Measurements from ENCODE around the gene HEATR5A. TPM values are rescaled to one million over a fixed set of nuclear protein-coding genes. Genes with fewer than 3 reads are reported as not detected.

Gene HEATR5A
- polyA plus RNA-seq, 1 of the 3 experiments (the other 2 are of a cell fraction), result 7.1 TPM

DNA sequence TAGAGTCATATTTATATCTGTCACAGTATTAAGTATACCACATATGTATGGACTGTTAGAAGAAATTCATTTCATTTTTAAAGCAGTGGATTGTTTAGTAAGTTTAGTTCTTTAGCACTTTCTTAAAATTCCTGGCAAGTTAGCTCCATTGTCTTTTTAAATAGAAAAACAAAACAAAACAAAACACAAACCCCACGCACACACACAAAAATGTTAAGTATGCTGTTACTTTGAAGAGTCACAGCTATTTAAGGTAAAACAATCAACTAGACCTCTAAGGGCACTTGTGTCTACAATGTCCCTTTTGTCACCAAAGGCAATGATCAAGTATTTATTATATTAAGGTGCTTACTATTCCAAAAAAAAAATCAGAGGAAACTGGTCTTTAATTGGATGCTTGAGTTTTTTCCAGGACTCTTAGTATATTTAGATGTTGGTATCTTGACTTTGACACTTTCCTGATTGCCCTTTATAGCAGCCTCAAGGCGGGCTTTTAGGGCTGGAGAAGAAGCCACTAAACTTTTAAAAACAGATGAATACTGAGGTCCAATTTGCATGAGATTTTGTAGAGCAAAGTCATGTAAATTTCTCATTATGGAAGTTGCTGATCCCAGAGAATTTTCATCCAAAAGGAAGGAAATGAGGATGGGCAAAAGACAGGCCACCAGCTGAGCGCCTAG lies 127.3 kb downstream of the HEATR5A start:
- no peak overlapping the region for H2AFZ ChIP-seq (ENCODE audit: low read depth)
- H3K9me2 ChIP-seq, result no peaks in the 10 kb centered on the region
- CTCF ChIA-PET, result no interaction called here
- H3K4me2 ChIP-seq, result no peak overlapping the region
- WGBS (ENCODE audit: low lambda C conversion rate), result 97% methylated on average over 3 of the region's 3 CpGs
- TF ChIP-seq, protein P1, sequence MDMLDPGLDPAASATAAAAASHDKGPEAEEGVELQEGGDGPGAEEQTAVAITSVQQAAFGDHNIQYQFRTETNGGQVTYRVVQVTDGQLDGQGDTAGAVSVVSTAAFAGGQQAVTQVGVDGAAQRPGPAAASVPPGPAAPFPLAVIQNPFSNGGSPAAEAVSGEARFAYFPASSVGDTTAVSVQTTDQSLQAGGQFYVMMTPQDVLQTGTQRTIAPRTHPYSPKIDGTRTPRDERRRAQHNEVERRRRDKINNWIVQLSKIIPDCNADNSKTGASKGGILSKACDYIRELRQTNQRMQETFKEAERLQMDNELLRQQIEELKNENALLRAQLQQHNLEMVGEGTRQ (IDR thresholded peaks at IDR 0.05; ENCODE audit: borderline replicate concordance, low read depth, low read length), result no peak
- TF ChIP-seq POLR2AphosphoS5 (IDR thresholded peaks at IDR 0.05; ENCODE audit: low read depth, low read length) (no peak), EP300 (IDR thresholded peaks at IDR 0.05; ENCODE audit: borderline replicate concordance in 1 of 2, low read depth in 1 of 2, low read length in 1 of 2) (no peak), FOXM1 (IDR thresholded peaks at IDR 0.05; ENCODE audit: low read depth) (no peak), RCOR1 (IDR thresholded peaks at IDR 0.05; ENCODE audit: low read length) (no peak), EZH2phosphoT487 (IDR thresholded peaks at IDR 0.05; ENCODE audit: borderline replicate concordance, low read depth) (no peak), MXI1 (IDR thresholded peaks at IDR 0.05; ENCODE audit: low read depth, low read length) (no peak)
- TF ChIP-seq, protein P2, sequence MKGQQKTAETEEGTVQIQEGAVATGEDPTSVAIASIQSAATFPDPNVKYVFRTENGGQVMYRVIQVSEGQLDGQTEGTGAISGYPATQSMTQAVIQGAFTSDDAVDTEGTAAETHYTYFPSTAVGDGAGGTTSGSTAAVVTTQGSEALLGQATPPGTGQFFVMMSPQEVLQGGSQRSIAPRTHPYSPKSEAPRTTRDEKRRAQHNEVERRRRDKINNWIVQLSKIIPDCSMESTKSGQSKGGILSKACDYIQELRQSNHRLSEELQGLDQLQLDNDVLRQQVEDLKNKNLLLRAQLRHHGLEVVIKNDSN (IDR thresholded peaks at IDR 0.05; ENCODE audit: borderline replicate concordance, low read depth), result no peak
- H3K9me3 ChIP-seq, result no peaks in the 10 kb centered on the region
- H3K79me2 ChIP-seq (ENCODE audit: insufficient read depth), result no peaks in the 10 kb centered on the region
- H3K4me3 ChIP-seq (ENCODE audit: low read depth in 2 of 2, low read length in 1 of 2), result no peak overlapping the region
- H3K36me3 ChIP-seq (replicated peaks in 1 of 2; ENCODE audit: control insufficient read depth in 1 of 2, insufficient read depth in 2 of 2, low read length in 1 of 2), result peaks cover 2 to 17% of the 10 kb centered on the region in 2 experiments
- DNase-seq, result no peak
- no peak overlapping the region for H3K27ac ChIP-seq (ENCODE audit: low read depth in 2 of 2, low read length in 1 of 2)
- H4K20me1 ChIP-seq (ENCODE audit: insufficient read depth), result no peaks in the 10 kb centered on the region
- peaks cover 7% of the 10 kb centered on the region for H3F3A ChIP-seq (replicated peaks; ENCODE audit: insufficient read depth)
- POLR2A ChIA-PET, result no interaction called here
- H3K9ac ChIP-seq, result no peak overlapping the region
- H3K27me3 ChIP-seq (ENCODE audit: insufficient read depth), result no peaks in the 10 kb centered on the region
- peaks cover 0 to 11% of the 10 kb centered on the region in 2 experiments; a peak in 2 of 4 replicates for H3K4me1 ChIP-seq (ENCODE audit: control insufficient read depth in 1 of 2, insufficient read depth in 2 of 2, low read depth in 1 of 2, low read length in 1 of 2)

DNA sequence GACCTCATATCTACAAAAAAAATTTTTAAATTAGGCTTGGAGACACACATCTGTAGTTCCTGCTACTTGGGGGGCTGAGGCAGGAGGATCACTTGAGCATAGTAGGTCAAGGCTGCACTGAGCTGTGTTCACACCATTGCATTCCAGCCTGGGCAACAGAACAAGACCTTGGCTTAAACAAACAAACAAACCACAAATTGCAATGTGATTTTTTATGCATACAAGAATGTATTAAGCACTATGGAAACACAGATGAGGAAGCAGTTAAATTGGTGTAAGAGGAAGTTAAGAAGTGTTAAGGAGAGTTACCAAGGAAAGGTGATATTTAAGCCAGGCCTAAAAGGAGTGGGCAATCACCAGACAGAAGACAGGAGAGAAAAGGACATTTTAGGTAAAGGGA lies 129.1 kb downstream of the HEATR5A start:
- Histone ChIP-seq H3K9me2 (no peaks in the 10 kb centered on the region), H3K27me3 (ENCODE audit: insufficient read depth) (no peaks in the 10 kb centered on the region), H3K4me1 (ENCODE audit: control insufficient read depth in 1 of 2, insufficient read depth in 2 of 2, low read depth in 1 of 2, low read length in 1 of 2) (peaks cover 0 to 11% of the 10 kb centered on the region in 2 experiments; a peak in 2 of 4 replicates), H4K20me1 (ENCODE audit: insufficient read depth) (no peaks in the 10 kb centered on the region), H3K9me3 (no peaks in the 10 kb centered on the region), H3K4me2 (no peak overlapping the region), H3K36me3 (replicated peaks in 1 of 2; ENCODE audit: control insufficient read depth in 1 of 2, insufficient read depth in 2 of 2, low read length in 1 of 2) (peaks cover 2 to 13% of the 10 kb centered on the region in 2 experiments), H3K27ac (ENCODE audit: low read depth in 2 of 2, low read length in 1 of 2) (no peak overlapping the region), H3K9ac (no peak overlapping the region), H3F3A (replicated peaks; ENCODE audit: insufficient read depth) (peaks cover 7% of the 10 kb centered on the region), H2AFZ (ENCODE audit: low read depth) (no peak overlapping the region), H3K79me2 (ENCODE audit: insufficient read depth) (no peaks in the 10 kb centered on the region), H3K4me3 (ENCODE audit: low read depth in 2 of 2, low read length in 1 of 2) (no peak overlapping the region)
- ChIA-PET POLR2A (no interaction called here), CTCF (no interaction called here)
- DNase-seq, result no peak
- no peak for TF ChIP-seq RXRA (IDR thresholded peaks at IDR 0.05; ENCODE audit: borderline replicate concordance, low read depth)
- TF ChIP-seq, protein P3, sequence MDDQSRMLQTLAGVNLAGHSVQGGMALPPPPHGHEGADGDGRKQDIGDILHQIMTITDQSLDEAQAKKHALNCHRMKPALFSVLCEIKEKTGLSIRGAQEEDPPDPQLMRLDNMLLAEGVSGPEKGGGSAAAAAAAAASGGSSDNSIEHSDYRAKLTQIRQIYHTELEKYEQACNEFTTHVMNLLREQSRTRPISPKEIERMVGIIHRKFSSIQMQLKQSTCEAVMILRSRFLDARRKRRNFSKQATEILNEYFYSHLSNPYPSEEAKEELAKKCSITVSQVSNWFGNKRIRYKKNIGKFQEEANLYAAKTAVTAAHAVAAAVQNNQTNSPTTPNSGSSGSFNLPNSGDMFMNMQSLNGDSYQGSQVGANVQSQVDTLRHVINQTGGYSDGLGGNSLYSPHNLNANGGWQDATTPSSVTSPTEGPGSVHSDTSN (IDR thresholded peaks at IDR 0.05), result no peak
- TF ChIP-seq SMC3 (IDR thresholded peaks at IDR 0.05; ENCODE audit: low read depth, low read length), result no peak
- TF ChIP-seq NRF1 (IDR thresholded peaks at IDR 0.05; ENCODE audit: low read depth, low read length), result no peak
- TF ChIP-seq, protein P4, sequence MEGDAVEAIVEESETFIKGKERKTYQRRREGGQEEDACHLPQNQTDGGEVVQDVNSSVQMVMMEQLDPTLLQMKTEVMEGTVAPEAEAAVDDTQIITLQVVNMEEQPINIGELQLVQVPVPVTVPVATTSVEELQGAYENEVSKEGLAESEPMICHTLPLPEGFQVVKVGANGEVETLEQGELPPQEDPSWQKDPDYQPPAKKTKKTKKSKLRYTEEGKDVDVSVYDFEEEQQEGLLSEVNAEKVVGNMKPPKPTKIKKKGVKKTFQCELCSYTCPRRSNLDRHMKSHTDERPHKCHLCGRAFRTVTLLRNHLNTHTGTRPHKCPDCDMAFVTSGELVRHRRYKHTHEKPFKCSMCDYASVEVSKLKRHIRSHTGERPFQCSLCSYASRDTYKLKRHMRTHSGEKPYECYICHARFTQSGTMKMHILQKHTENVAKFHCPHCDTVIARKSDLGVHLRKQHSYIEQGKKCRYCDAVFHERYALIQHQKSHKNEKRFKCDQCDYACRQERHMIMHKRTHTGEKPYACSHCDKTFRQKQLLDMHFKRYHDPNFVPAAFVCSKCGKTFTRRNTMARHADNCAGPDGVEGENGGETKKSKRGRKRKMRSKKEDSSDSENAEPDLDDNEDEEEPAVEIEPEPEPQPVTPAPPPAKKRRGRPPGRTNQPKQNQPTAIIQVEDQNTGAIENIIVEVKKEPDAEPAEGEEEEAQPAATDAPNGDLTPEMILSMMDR (IDR thresholded peaks at IDR 0.05), result no peak
- TF ChIP-seq, protein P5, sequence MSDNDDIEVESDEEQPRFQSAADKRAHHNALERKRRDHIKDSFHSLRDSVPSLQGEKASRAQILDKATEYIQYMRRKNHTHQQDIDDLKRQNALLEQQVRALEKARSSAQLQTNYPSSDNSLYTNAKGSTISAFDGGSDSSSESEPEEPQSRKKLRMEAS (IDR thresholded peaks at IDR 0.05; ENCODE audit: low read depth), result no peak
- TF ChIP-seq, protein P6, sequence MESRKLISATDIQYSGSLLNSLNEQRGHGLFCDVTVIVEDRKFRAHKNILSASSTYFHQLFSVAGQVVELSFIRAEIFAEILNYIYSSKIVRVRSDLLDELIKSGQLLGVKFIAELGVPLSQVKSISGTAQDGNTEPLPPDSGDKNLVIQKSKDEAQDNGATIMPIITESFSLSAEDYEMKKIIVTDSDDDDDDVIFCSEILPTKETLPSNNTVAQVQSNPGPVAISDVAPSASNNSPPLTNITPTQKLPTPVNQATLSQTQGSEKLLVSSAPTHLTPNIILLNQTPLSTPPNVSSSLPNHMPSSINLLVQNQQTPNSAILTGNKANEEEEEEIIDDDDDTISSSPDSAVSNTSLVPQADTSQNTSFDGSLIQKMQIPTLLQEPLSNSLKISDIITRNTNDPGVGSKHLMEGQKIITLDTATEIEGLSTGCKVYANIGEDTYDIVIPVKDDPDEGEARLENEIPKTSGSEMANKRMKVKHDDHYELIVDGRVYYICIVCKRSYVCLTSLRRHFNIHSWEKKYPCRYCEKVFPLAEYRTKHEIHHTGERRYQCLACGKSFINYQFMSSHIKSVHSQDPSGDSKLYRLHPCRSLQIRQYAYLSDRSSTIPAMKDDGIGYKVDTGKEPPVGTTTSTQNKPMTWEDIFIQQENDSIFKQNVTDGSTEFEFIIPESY (IDR thresholded peaks at IDR 0.05; ENCODE audit: borderline replicate concordance, low read depth), result no peak
- TF ChIP-seq CHD2 (IDR thresholded peaks at IDR 0.05; ENCODE audit: low read length, partially characterized antibody), result no peak
- no peak for TF ChIP-seq GATA2 (CRISPR knock-in tag; IDR thresholded peaks at IDR 0.05)
- TF ChIP-seq TAF1 (IDR thresholded peaks at IDR 0.05; ENCODE audit: borderline replicate concordance, low read depth, low read length), result no peak
- TF ChIP-seq EP300 (IDR thresholded peaks at IDR 0.05; ENCODE audit: borderline replicate concordance in 1 of 2, low read depth in 1 of 2, low read length in 1 of 2), result no peak
- TF ChIP-seq MEF2A (IDR thresholded peaks at IDR 0.05; ENCODE audit: borderline replicate concordance, low read depth), result no peak
- no peak for TF ChIP-seq TEAD4 (IDR thresholded peaks at IDR 0.05; ENCODE audit: borderline replicate concordance, insufficient read depth)
- TF ChIP-seq EZH2phosphoT487 (IDR thresholded peaks at IDR 0.05; ENCODE audit: borderline replicate concordance, low read depth), result no peak
- no peak for TF ChIP-seq RAD21 (IDR thresholded peaks at IDR 0.05; ENCODE audit: low read length)
